Subcutaneous abdominal adipose tissue (tissue), 5 donors: ENCODE results near the gene KDM3B.

Experiments
- H3K27ac ChIP-seq: one replicate; pipeline ENCODE4 v1.7.0; 2013; ENCODE audit warnings: low read depth, mild to moderate bottlenecking, inconsistent platforms, low read length, moderate library complexity
- H3K27me3 ChIP-seq, 5 donors: one replicate each; pipeline ENCODE4 v1.7.0; 2013; ENCODE audit warnings: low read length in 5 of 5, inconsistent platforms in 1 of 5; ENCODE audit not compliant: control insufficient read depth in 5 of 5, insufficient read depth in 4 of 5
- H3K36me3 ChIP-seq, 5 donors: one replicate each; pipeline ENCODE4 v1.7.0; 2013; ENCODE audit warnings: low read length in 5 of 5; ENCODE audit not compliant: control insufficient read depth in 5 of 5, insufficient read depth in 5 of 5
- H3K4me1 ChIP-seq, 5 donors: one replicate each; pipeline ENCODE4 v1.7.0; 2013; ENCODE audit warnings: low read length in 5 of 5, mild to moderate bottlenecking in 3 of 5, moderate library complexity in 1 of 5; ENCODE audit not compliant: control insufficient read depth in 5 of 5, insufficient read depth in 5 of 5
- H3K4me3 ChIP-seq, 5 donors: one replicate each; pipeline ENCODE4 v1.7.0; 2013; ENCODE audit warnings: low read length in 5 of 5, low read depth in 1 of 5
- H3K9ac ChIP-seq, 5 donors: one replicate each; pipeline ENCODE4 v1.7.0; 2013; ENCODE audit warnings: low read length in 5 of 5, mild to moderate bottlenecking in 4 of 5, moderate library complexity in 3 of 5
- H3K9me3 ChIP-seq, 5 donors: one replicate each; pipeline ENCODE4 v1.7.0; 2013; ENCODE audit warnings: low read length in 5 of 5; ENCODE audit not compliant: control insufficient read depth in 5 of 5
- donor health status: healthy.
- donor health status: healthy.
- donor health status: healthy.
- donor health status: healthy.
- donor health status: healthy.

Gene KDM3B

DNA sequence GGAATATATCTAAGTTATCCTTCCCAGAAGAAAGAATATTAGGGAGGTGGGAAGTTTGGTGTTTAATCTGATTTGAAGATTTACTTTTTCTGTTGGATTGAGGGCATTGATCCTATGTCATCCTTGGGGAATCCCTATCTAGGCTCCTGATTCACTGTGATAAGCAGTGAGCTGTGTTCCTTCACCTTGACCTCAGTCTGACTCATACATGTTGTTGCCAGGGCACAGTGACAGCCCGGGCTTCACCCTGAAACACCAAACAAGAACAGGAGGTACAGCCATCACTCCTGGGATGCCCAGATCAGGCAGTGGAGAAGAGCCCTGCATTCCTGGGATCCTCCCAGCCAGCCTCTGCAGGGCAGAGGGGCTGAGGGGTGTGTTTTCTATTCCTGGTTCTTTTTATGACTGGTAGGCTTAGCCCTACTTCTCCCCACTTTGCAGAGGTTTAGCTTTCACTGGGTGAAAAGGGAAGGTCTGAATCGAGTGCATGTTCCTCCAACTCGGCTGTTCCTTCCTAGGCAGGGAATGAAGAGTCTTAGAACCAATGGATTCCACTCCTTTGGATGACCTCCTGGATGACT lies 17.5 kb upstream of the KDM3B start:
- Histone ChIP-seq H3K27me3 (no peaks in the 10 kb centered on the region), H3K27ac (no peak overlapping the region), H3K9me3 (no peaks in the 10 kb centered on the region), H3K4me1 (peaks cover 4 to 34% (median 31%) of the 10 kb centered on the region in 5 donors), H3K9ac (no peak overlapping the region), H3K36me3 (no peaks in the 10 kb centered on the region), H3K4me3 (no peak overlapping the region)

DNA sequence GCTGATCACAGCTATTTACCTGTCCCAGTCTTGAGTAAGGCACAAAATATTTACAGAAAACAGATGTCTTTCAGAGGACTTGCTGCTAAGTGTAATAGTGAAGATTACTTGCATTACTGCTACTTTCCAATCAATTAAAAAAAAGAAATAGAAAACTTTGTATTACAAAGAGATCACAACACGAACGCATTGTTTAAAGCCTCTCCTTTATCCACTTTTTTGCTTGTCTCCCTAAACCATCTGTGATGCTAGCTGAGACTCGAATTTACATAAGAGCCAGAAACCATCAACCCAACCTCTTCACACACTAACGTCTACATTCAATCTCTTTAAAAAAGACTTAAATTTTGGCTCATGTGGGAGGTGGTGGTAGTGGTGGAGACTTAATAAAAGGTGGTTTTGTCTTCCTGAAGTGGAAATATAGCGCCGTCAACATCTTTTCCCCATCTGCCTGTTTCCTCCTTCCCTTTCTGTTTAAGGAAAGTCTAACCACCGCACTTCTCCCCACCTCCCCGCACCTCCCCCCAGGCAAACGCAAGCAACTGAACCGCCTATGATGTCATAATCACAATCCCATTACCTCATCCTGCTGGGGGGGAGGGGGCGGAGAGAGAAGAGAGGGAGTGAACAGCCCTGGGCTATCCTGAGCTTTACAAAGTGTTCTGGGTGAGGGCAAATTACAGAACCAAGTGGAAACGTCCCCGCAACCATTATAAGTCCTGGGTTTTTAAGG lies 15.4 kb upstream of the KDM3B start:
- Histone ChIP-seq H3K4me3 (peak overlapping the region; percentile 73 to 90 (median 81)), H3K4me1 (peaks cover 3 to 34% (median 29%) of the 10 kb centered on the region in 5 donors), H3K27me3 (no peaks in the 10 kb centered on the region), H3K27ac (peak overlapping the region; percentile 92), H3K36me3 (peaks cover 5 to 13% (median 11%) of the 10 kb centered on the region in 5 donors), H3K9ac (peak overlapping the region; percentile 49 to 96 (median 93)), H3K9me3 (no peaks in the 10 kb centered on the region)

DNA sequence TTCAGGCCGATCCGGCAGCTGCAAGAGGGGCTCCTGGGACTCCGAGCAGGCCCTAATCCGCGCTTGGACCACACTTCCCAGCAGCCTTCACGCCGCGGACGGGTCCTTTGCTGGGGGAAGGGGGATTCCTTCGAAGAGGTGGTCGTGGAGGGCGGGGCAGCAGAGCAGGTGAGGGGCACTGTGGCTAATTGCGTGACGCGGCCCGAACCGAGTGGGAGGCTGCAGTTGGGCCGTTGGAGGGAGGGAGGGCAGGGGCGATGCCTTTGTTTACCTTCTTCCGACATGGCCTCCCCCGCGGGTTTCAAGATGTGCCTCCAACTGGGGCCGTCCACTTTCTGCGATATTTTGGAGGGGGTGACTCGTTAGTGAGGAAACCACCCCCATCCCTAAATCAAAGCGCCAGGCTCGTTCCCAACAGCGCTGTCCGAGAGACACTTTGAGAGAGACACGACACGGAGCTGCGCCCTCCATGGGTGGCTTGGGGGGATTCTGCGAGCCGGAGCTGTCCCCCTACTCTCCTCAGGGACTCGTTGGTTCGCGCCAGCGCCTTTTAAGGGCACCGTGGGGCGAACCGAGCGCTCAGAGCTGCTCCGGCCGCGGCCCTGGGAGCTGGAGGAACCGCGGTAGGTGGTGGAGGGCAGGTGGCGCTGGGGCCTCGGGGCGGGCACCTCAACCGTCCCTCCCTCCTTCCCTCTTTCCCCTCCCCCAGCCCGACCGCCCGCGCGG lies 14.6 kb upstream of the KDM3B start, which contains the start of gene FAM53C:
Gene FAM53C, plus strand, starts transcription at position 582 of the 726 bp plus-strand sequence. CDS start 3,070 bp downstream, outside the sequence.
- Histone ChIP-seq H3K9ac (peak within 1 kb of the TSS; percentile 82 to 98 (median 95)), H3K4me1 (peaks cover 3 to 29% (median 26%) of the 10 kb centered on the region in 5 donors), H3K27me3 (no peaks in the 10 kb centered on the region), H3K27ac (peak within 1 kb of the TSS; percentile 92), H3K9me3 (no peaks in the 10 kb centered on the region), H3K4me3 (peak within 1 kb of the TSS; percentile 73 to 99 (median 81)), H3K36me3 (peaks cover 5 to 15% (median 11%) of the 10 kb centered on the region in 5 donors)

DNA sequence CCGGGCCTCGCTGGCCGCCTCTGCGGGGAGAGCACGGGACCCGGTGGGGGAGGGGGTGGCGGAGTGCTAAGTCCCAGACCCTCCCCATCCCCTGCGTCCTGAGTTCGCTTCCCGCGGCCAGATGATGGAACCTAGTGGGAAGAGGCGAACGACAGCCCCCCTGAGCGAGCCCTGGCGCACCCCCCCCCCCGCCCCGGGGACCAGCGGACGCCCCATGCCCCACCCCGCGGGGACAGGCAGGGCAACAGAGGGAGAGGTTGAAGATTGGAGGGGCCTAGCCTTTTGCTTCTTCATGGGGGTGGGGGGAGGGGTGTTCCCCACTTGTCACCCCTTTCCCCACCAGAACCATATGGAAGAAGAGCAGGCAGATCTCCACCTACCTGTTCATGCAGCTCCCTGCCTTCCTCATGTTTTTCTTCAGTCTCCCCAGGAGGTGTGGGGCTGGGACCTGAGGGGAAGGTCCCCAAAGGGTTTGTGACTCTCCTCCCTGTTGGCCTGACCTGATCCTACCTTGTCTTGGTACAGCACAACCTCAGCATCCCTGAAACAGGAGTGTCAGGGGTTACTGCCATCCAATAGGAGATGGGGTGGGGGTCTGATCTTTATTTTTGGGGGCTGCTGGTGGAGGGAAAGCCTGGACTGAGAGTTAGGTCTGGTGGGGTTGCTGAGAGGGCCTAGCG lies 13.9 kb upstream of the KDM3B start:
- Histone ChIP-seq H3K27ac (peak overlapping the region; percentile 92), H3K9me3 (no peaks in the 10 kb centered on the region), H3K9ac (peak overlapping the region; percentile 82 to 98 (median 95)), H3K4me3 (peak overlapping the region; percentile 73 to 99 (median 81)), H3K36me3 (peaks cover 6 to 19% (median 13%) of the 10 kb centered on the region in 5 donors), H3K4me1 (peaks cover 3 to 29% (median 26%) of the 10 kb centered on the region in 5 donors), H3K27me3 (no peaks in the 10 kb centered on the region)

DNA sequence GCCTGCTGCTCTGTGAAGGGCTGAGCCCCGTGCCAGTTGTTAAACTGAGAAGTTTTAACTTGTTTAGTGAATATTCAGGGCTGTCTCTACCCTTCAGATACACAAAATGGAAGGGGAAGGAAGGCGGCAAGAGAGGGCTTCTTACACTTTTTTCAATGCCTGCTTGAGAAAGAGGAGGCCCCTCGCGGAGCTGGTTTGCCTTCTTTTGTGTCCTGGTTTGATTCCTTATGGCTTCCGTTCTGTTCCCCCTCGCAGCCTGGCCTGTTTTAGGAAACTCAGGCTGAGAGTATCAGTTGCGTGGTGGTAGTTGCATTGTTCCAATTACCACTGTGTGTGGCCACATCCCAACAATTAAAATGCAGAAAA lies 13.4 kb upstream of the KDM3B start:
- peak overlapping the region; percentile 82 to 98 (median 95) for H3K9ac ChIP-seq

DNA sequence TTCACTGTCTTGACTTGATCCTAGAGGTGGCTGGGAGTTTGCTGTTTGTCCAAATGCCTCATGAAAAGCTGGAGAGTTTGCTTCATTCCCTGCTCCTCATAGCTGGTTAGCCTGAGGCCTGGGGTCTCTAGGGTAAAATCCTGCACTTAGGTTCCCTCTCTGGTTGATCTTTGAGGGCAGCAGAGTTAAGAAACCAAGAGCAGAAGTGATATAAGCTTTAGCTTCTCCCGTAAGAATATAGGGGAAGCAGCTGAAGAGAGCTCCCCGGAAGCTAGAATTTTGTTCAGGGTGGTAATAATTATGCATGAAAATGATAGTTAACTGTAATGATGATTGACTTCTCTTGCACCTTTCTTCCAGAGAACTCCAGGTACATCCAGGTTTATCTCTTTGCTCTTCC lies 13.0 kb upstream of the KDM3B start:
- H3K9ac ChIP-seq: peak overlapping the region in 4 of 5 donors; percentile 50 to 96 (median 88)
- H3K9me3 ChIP-seq: no peaks in the 10 kb centered on the region
- H3K27ac ChIP-seq: peak overlapping the region; percentile 92
- peaks cover 10 to 29% (median 22%) of the 10 kb centered on the region in 5 donors for H3K36me3 ChIP-seq
- H3K27me3 ChIP-seq: no peaks in the 10 kb centered on the region
- peaks cover 3 to 29% (median 26%) of the 10 kb centered on the region in 5 donors for H3K4me1 ChIP-seq
- peak overlapping the region; percentile 73 to 99 (median 81) for H3K4me3 ChIP-seq

More for the DNA sequence above, 13.4 kb upstream of the KDM3B start:
- no peaks in the 10 kb centered on the region for H3K9me3 ChIP-seq
- H3K4me1 ChIP-seq: peaks cover 3 to 29% (median 26%) of the 10 kb centered on the region in 5 donors
- H3K4me3 ChIP-seq: peak overlapping the region; percentile 73 to 99 (median 81)
- peak overlapping the region; percentile 92 for H3K27ac ChIP-seq
- no peaks in the 10 kb centered on the region for H3K27me3 ChIP-seq
- peaks cover 10 to 25% (median 18%) of the 10 kb centered on the region in 5 donors for H3K36me3 ChIP-seq

DNA sequence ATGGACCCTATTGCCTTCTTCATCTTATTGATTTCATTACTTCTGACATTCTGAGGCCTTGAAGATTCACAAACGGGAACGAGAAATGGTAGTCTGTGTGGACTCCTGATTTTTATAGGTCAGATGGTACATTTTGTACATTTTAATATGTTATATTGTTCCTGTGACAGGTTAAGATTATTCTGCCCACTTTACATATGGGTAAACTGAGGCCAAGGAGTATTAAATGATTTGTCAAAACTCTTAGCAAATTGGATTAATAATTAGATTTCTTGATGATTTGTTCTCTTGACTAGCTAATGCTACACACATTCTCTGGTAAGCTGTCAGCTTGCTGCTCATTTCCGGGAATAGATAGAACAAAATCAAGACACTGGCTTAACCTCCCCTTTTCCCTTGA lies 12.5 kb upstream of the KDM3B start:
- H3K4me1 ChIP-seq: peaks cover 3 to 29% (median 26%) of the 10 kb centered on the region in 5 donors
- no peak overlapping the region for H3K27ac ChIP-seq
- no peak overlapping the region for H3K4me3 ChIP-seq
- peaks cover 10 to 34% (median 27%) of the 10 kb centered on the region in 5 donors for H3K36me3 ChIP-seq
- no peaks in the 10 kb centered on the region for H3K27me3 ChIP-seq
- H3K9me3 ChIP-seq: no peaks in the 10 kb centered on the region
- no peak overlapping the region for H3K9ac ChIP-seq

DNA sequence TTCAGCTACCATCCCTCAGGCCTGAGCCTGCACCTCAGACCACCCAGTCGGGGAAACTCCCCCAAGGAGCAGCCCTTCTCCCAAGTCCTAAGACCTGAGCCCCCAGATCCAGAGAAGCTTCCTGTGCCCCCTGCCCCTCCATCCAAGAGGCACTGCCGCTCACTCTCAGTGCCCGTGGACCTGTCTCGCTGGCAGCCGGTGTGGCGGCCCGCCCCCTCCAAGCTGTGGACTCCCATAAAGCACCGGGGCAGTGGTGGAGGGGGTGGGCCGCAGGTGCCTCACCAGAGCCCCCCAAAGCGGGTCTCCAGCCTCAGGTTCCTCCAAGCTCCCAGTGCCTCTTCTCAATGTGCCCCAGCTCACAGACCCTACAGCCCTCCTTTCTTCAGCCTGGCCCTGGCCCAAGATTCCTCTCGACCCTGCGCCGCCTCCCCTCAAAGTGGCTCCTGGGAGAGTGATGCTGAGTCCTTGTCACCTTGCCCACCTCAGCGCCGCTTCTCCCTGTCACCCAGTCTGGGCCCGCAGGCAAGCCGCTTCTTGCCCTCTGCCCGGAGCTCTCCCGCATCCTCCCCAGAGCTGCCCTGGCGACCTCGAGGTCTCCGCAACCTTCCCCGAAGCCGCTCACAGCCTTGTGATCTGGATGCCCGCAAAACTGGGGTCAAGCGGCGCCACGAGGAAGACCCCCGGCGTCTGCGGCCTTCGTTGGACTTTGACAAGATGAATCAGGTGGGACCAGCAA lies 7.4 kb upstream of the KDM3B start:
- Histone ChIP-seq H3K4me3 (no peak overlapping the region), H3K36me3 (peaks cover 15 to 74% (median 68%) of the 10 kb centered on the region in 5 donors), H3K27me3 (no peaks in the 10 kb centered on the region), H3K9ac (no peak overlapping the region), H3K4me1 (peaks cover 0 to 13% (median 6%) of the 10 kb centered on the region in 5 donors), H3K9me3 (no peaks in the 10 kb centered on the region), H3K27ac (no peak overlapping the region)

DNA sequence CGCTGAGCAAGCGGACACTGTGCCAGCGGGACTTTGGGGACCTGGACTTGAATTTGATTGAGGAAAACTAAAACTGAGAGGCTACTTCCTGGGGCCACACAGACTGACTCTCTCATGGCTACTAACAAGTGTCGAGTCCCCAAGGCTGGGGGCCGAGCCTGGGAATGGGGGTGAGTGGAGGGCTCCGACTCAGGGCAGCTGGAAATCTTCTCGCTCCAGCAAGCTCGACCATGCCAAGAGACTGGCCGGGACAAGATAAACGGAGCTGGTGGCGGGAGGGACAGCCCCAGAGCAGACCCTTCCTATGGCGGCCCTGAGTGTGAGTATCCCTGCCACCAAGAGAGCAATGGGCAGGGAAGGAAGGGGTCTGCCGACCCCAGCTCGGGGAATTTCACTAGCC lies 5.6 kb upstream of the KDM3B start:
- H3K9me3 ChIP-seq: peaks cover 0 to 6% (median 1%) of the 10 kb centered on the region in 5 donors
- peaks cover 10 to 65% (median 57%) of the 10 kb centered on the region in 5 donors for H3K36me3 ChIP-seq
- H3K9ac ChIP-seq: no peak overlapping the region
- no peak overlapping the region for H3K27ac ChIP-seq
- no peak overlapping the region for H3K4me3 ChIP-seq
- no peaks in the 10 kb centered on the region for H3K4me1 ChIP-seq
- H3K27me3 ChIP-seq: no peaks in the 10 kb centered on the region
